HEK293 (cell line): ENCODE data around the gene DISC1.

Source experiments
- CTCF ChIA-PET: fragments of 350-600 bp; formaldehyde crosslinking; extraction: SDS; loops from one replicate; lab custom pipeline; 2021; ENCODE audit warnings: antibody characterized with exemption; lab: Yijun Ruan, JAX
- POLR2A ChIA-PET: fragments of 300-600 bp; formaldehyde crosslinking; extraction: SDS; loops from one replicate; lab custom pipeline; 2020; ENCODE audit warnings: antibody characterized with exemption, inconsistent platforms; lab: Yijun Ruan, JAX
- H3K27ac ChIP-seq: fragments of 200-500 bp; sonication (Bioruptor generic); 2 replicates; pipeline ENCODE4 v1.5.1; 2014; ENCODE audit warnings: low read depth, low read length, control low read depth, inconsistent platforms; ENCODE audit errors: extremely low read depth
- H3K36me3 ChIP-seq, 2 experiments: fragments of 200-500 bp in 1 of 2; sonication (Bioruptor generic) in 1 of 2; 1 replicate in 1 of 2; 2 replicates in 1 of 2; pipeline ENCODE4 v1.5.1; 2014 to 2017; ENCODE audit warnings: inconsistent platforms in 2 of 2, low read length in 2 of 2; ENCODE audit not compliant: control insufficient read depth in 2 of 2, insufficient read depth in 1 of 2
- H3K4me1 ChIP-seq: fragments of 200-500 bp; sonication (Bioruptor generic); 2 replicates; pipeline ENCODE4 v1.5.1; 2014; ENCODE audit warnings: mild to moderate bottlenecking, low read length, inconsistent platforms; ENCODE audit not compliant: control insufficient read depth, insufficient read depth
- H3K4me3 ChIP-seq: 2 replicates; pipeline ENCODE4 v1.5.1; 2011; ENCODE audit warnings: low read depth, mild to moderate bottlenecking, control low read depth, low read length, moderate library complexity
- H3K9me3 ChIP-seq: fragments of 200-500 bp; sonication (Bioruptor generic); 2 replicates; pipeline ENCODE4 v1.5.1; 2014; ENCODE audit warnings: low read depth, low read length, inconsistent platforms; ENCODE audit not compliant: control insufficient read depth, insufficient read depth
- KLF8 ChIP-seq: fragments of 450-650 bp; formaldehyde crosslinking; IDR thresholded peaks from 2 replicates; pipeline ENCODE4 v1.5.1; 2016; ENCODE audit warnings: missing biosample characterization, missing genetic modification characterization
- KLF9 ChIP-seq: fragments of 450-650 bp; formaldehyde crosslinking; IDR thresholded peaks from 2 replicates; pipeline ENCODE4 v1.5.1; 2016; ENCODE audit warnings: missing biosample characterization, missing genetic modification characterization, low read depth
- PRDM1 ChIP-seq: fragments of 450-650 bp; formaldehyde crosslinking; IDR thresholded peaks from 2 replicates; pipeline ENCODE4; 2016; ENCODE audit warnings: missing biosample characterization, missing genetic modification characterization
- SCRT2 ChIP-seq: fragments of 450-650 bp; formaldehyde crosslinking; IDR thresholded peaks from 2 replicates; pipeline ENCODE4 v1.5.1; 2016; ENCODE audit warnings: missing biosample characterization, missing genetic modification characterization
- TCF7L2 ChIP-seq: IDR thresholded peaks from 2 replicates; pipeline ENCODE4 v1.6.1; 2011; ENCODE audit warnings: low read depth, mild to moderate bottlenecking, inconsistent platforms, low read length, moderate library complexity, borderline replicate concordance
- ZBTB17 ChIP-seq: fragments of 450-650 bp; formaldehyde crosslinking; IDR thresholded peaks from 2 replicates; pipeline ENCODE4 v1.5.1; 2016; ENCODE audit warnings: missing biosample characterization, missing genetic modification characterization
- ZBTB8A ChIP-seq: fragments of 450-650 bp; formaldehyde crosslinking; IDR thresholded peaks from 2 replicates; pipeline ENCODE4 v1.5.1; 2016; ENCODE audit warnings: missing biosample characterization, missing genetic modification characterization
- ZEB2 ChIP-seq: fragments of 450-650 bp; formaldehyde crosslinking; IDR thresholded peaks from 2 replicates; pipeline ENCODE4 v1.5.1; 2016; ENCODE audit warnings: missing biosample characterization, missing genetic modification characterization
- ZNF16 ChIP-seq: fragments of 450-650 bp; formaldehyde crosslinking; IDR thresholded peaks from 2 replicates; pipeline ENCODE4 v1.5.1; 2016; ENCODE audit warnings: low read depth, missing biosample characterization, missing genetic modification characterization
- ZNF366 ChIP-seq: fragments of 450-650 bp; formaldehyde crosslinking; conservative IDR thresholded peaks from 2 replicates; pipeline ENCODE4 v1.5.1; 2016; ENCODE audit warnings: missing biosample characterization, missing genetic modification characterization
- ZNF48 ChIP-seq: fragments of 450-650 bp; formaldehyde crosslinking; IDR thresholded peaks from 2 replicates; pipeline ENCODE4 v1.5.1; 2016; ENCODE audit warnings: missing biosample characterization, missing genetic modification characterization
- ZNF558 ChIP-seq: fragments of 450-650 bp; formaldehyde crosslinking; IDR thresholded peaks from 2 replicates; pipeline ENCODE4 v1.5.1; 2016; ENCODE audit warnings: missing biosample characterization, missing genetic modification characterization
- ZNF600 ChIP-seq: fragments of 450-650 bp; formaldehyde crosslinking; IDR thresholded peaks from 2 replicates; pipeline ENCODE4 v1.5.1; 2016; ENCODE audit warnings: missing biosample characterization, missing genetic modification characterization
- ZNF654 ChIP-seq: fragments of 450-650 bp; formaldehyde crosslinking; IDR thresholded peaks from 2 replicates; pipeline ENCODE4 v1.5.1; 2016; ENCODE audit warnings: low read depth, missing biosample characterization, missing genetic modification characterization
- ZNF777 ChIP-seq: fragments of 450-650 bp; formaldehyde crosslinking; IDR thresholded peaks from 2 replicates; pipeline ENCODE4 v1.5.1; 2017; ENCODE audit warnings: missing biosample characterization, missing genetic modification characterization, borderline replicate concordance
- ZNF792 ChIP-seq: fragments of 450-650 bp; formaldehyde crosslinking; IDR thresholded peaks from 2 replicates; pipeline ENCODE4 v1.5.1; 2016; ENCODE audit warnings: missing biosample characterization, missing genetic modification characterization
- TF ChIP-seq, protein P1 (sequence below): fragments of 450-650 bp; formaldehyde crosslinking; IDR thresholded peaks from 2 replicates; pipeline ENCODE4 v1.5.1; 2016; ENCODE audit warnings: missing biosample characterization, missing genetic modification characterization
- TF ChIP-seq, protein P2 (sequence below): sonication (generic); formaldehyde crosslinking; IDR thresholded peaks from 2 replicates; pipeline ENCODE4 v1.8.1; 2022; ENCODE audit warnings: mild to moderate bottlenecking, moderate library complexity, missing genetic modification reagents
- TF ChIP-seq, protein P3 (sequence below): fragments of 450-650 bp; formaldehyde crosslinking; IDR thresholded peaks from 2 replicates; pipeline ENCODE4 v1.5.1; 2016; ENCODE audit warnings: missing biosample characterization, missing genetic modification characterization
- TF ChIP-seq, protein P4 (sequence below): fragments of 450-650 bp; formaldehyde crosslinking; IDR thresholded peaks from 2 replicates; pipeline ENCODE4 v1.5.1; 2016; ENCODE audit warnings: missing biosample characterization, missing genetic modification characterization
- TF ChIP-seq, protein P5 (sequence below): fragments of 450-650 bp; formaldehyde crosslinking; optimal IDR thresholded peaks from 2 replicates; pipeline ENCODE3; 2016; ENCODE audit warnings: missing biosample characterization, mild to moderate bottlenecking, missing genetic modification characterization

Gene DISC1

DNA sequence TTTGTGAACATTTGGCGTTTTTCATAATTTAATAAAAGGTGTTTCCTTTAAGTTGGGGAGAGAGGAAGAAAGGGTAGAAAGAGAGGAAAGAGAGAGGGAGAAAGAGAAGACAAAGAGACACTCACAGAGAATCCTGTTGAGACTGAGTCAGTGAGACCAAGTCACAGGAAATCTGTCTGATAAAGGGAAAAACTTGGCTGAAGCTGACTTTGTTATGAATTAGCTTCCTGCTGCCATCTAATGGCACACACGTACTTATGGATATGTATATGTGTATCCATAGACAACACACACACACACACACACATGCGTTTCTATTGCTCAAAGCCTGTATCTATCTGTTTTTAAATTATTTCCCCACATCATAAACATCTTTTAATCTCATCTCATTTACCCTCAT lies 42.5 kb upstream of the DISC1 start (continued):
- TF ChIP-seq, protein P1, sequence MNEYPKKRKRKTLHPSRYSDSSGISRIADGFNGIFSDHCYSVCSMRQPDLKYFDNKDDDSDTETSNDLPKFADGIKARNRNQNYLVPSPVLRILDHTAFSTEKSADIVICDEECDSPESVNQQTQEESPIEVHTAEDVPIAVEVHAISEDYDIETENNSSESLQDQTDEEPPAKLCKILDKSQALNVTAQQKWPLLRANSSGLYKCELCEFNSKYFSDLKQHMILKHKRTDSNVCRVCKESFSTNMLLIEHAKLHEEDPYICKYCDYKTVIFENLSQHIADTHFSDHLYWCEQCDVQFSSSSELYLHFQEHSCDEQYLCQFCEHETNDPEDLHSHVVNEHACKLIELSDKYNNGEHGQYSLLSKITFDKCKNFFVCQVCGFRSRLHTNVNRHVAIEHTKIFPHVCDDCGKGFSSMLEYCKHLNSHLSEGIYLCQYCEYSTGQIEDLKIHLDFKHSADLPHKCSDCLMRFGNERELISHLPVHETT (tag by site-specific recombination) = no peak
- TF ChIP-seq SCRT2 (tag by site-specific recombination) = no peak
- peak; percentile 91 for TF ChIP-seq PRDM1
- no peak for TF ChIP-seq KLF8 (tag by site-specific recombination)
- TF ChIP-seq, protein P2, sequence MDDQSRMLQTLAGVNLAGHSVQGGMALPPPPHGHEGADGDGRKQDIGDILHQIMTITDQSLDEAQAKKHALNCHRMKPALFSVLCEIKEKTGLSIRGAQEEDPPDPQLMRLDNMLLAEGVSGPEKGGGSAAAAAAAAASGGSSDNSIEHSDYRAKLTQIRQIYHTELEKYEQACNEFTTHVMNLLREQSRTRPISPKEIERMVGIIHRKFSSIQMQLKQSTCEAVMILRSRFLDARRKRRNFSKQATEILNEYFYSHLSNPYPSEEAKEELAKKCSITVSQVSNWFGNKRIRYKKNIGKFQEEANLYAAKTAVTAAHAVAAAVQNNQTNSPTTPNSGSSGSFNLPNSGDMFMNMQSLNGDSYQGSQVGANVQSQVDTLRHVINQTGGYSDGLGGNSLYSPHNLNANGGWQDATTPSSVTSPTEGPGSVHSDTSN = no peak
- TF ChIP-seq, protein P3, sequence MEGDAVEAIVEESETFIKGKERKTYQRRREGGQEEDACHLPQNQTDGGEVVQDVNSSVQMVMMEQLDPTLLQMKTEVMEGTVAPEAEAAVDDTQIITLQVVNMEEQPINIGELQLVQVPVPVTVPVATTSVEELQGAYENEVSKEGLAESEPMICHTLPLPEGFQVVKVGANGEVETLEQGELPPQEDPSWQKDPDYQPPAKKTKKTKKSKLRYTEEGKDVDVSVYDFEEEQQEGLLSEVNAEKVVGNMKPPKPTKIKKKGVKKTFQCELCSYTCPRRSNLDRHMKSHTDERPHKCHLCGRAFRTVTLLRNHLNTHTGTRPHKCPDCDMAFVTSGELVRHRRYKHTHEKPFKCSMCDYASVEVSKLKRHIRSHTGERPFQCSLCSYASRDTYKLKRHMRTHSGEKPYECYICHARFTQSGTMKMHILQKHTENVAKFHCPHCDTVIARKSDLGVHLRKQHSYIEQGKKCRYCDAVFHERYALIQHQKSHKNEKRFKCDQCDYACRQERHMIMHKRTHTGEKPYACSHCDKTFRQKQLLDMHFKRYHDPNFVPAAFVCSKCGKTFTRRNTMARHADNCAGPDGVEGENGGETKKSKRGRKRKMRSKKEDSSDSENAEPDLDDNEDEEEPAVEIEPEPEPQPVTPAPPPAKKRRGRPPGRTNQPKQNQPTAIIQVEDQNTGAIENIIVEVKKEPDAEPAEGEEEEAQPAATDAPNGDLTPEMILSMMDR (tag by site-specific recombination) = peak; percentile 78
- TF ChIP-seq ZNF558 (tag by site-specific recombination) = peak; percentile 66
- TF ChIP-seq TCF7L2 = no peak

DNA sequence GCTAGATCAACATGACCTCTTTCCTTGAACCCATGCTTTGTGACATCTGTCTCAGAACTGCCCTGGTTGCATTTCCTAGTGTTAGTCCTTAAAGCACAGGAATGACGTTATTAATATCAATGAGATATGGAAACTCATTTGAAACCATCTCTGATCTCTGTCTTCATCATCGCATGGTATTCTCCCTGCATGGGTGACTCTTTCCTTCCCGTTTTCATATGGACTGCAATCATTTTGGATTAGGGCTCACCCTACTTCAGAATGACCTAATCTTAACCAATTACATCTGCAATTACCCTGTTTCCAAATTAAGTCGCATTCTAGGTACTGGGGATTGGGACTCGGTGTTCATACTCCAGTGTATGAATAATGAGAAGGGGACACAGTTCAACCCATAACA lies 41.7 kb upstream of the DISC1 start:
- H3K4me3 ChIP-seq = no peak overlapping the region
- H3K9me3 ChIP-seq = no peaks in the 10 kb centered on the region
- POLR2A ChIA-PET = no interaction called here
- CTCF ChIA-PET = interaction anchor here (0.6 to 1.3 kb wide), 15 partner anchors 9 to 349 kb away, joined by 3 to 7 read pairs (median 4); partner anchors contain the start of gene SPRTN
- no peaks in the 10 kb centered on the region; a peak in 1 of 3 replicates for H3K36me3 ChIP-seq
- TF ChIP-seq ZNF16 (tag by site-specific recombination) (no peak), ZBTB8A (no peak)
- H3K27ac ChIP-seq = no peak overlapping the region
- peaks cover 3% of the 10 kb centered on the region; the same call in 1 of the 2 replicates for H3K4me1 ChIP-seq

DNA sequence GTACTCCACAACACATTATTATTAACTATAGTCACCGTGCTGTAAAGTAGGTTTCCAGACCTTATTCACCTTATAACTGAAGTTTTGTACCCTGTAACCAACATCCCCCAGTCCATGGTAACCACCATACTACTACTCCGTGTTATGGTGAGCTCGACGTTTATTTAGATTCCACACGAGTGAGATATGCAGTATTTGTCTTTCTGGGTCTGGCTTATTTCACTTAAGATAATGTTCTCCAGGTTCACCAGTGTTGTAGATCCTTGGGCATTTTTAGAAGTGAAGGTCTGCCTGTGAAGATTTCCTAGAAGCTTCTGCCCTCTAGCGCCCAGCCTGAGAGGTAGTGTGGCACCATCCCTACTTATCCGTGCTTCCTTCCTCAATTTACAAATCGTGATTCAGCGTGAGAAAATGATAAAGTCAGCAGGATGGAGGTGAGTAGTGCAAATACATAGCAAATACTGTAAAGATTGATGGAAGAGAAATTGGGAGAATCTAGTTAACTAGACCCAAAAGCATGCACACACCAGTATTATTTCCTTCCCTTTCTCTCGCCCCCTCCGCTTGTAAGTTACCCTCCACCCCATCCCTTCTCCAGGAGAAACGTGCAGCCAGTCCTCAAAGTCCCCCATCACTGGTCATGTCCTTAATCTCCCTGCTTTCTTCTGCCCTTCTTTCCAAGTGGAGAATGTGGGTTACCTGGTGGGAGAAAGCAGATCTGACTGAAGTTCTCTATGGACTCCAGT lies 36.0 kb upstream of the DISC1 start:
- ChIA-PET POLR2A (no interaction called here), CTCF (interaction anchor here (0.5 to 5.8 kb wide), 28 partner anchors 9 to 1794 kb away, joined by 3 to 87 read pairs (median 4); partner anchors contain the start of genes EXOC8 and SPRTN)
- no peaks in the 10 kb centered on the region for H3K9me3 ChIP-seq
- no peak overlapping the region for H3K4me3 ChIP-seq
- H3K27ac ChIP-seq = no peak overlapping the region
- H3K4me1 ChIP-seq = no peaks in the 10 kb centered on the region
- H3K36me3 ChIP-seq = no peaks in the 10 kb centered on the region
- no peak for TF ChIP-seq ZNF792
- TF ChIP-seq ZNF366 (tag by site-specific recombination) = peak; percentile 72; the same call in 1 of the 2 replicates
- TF ChIP-seq ZNF777 = no peak
- TF ChIP-seq ZEB2 = peak; percentile 40; the same call in 1 of the 2 replicates
- TF ChIP-seq ZNF654 (tag by site-specific recombination) = peak; percentile 82
- no peak for TF ChIP-seq KLF9 (tag by site-specific recombination)
- TF ChIP-seq, protein P4, sequence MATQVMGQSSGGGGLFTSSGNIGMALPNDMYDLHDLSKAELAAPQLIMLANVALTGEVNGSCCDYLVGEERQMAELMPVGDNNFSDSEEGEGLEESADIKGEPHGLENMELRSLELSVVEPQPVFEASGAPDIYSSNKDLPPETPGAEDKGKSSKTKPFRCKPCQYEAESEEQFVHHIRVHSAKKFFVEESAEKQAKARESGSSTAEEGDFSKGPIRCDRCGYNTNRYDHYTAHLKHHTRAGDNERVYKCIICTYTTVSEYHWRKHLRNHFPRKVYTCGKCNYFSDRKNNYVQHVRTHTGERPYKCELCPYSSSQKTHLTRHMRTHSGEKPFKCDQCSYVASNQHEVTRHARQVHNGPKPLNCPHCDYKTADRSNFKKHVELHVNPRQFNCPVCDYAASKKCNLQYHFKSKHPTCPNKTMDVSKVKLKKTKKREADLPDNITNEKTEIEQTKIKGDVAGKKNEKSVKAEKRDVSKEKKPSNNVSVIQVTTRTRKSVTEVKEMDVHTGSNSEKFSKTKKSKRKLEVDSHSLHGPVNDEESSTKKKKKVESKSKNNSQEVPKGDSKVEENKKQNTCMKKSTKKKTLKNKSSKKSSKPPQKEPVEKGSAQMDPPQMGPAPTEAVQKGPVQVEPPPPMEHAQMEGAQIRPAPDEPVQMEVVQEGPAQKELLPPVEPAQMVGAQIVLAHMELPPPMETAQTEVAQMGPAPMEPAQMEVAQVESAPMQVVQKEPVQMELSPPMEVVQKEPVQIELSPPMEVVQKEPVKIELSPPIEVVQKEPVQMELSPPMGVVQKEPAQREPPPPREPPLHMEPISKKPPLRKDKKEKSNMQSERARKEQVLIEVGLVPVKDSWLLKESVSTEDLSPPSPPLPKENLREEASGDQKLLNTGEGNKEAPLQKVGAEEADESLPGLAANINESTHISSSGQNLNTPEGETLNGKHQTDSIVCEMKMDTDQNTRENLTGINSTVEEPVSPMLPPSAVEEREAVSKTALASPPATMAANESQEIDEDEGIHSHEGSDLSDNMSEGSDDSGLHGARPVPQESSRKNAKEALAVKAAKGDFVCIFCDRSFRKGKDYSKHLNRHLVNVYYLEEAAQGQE (tag by site-specific recombination) = no peak
- TF ChIP-seq ZNF600 (tag by site-specific recombination) = no peak
- TF ChIP-seq ZNF48 (tag by site-specific recombination) = no peak
- peak; percentile 80 for TF ChIP-seq ZBTB17 (tag by site-specific recombination)
- TF ChIP-seq, protein P3 (tag by site-specific recombination) = peak; percentile 90
- TF ChIP-seq, protein P5, sequence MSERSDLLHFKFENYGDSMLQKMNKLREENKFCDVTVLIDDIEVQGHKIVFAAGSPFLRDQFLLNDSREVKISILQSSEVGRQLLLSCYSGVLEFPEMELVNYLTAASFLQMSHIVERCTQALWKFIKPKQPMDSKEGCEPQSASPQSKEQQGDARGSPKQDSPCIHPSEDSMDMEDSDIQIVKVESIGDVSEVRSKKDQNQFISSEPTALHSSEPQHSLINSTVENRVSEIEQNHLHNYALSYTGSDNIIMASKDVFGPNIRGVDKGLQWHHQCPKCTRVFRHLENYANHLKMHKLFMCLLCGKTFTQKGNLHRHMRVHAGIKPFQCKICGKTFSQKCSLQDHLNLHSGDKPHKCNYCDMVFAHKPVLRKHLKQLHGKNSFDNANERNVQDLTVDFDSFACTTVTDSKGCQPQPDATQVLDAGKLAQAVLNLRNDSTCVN (tag by site-specific recombination) = no peak
